ENCODE data around the gene OR51I2.

GRCh38 chr11:5486421-5486820, 37.3 kb downstream of the OR51I2 start:
- TF ChIP-seq MAX (IDR thresholded peaks at IDR 0.05) (no peak), RAD21 (IDR thresholded peaks at IDR 0.05; ENCODE audit: low read depth) (no peak), YY1 (IDR thresholded peaks at IDR 0.05; ENCODE audit: low read depth) (no peak), ZBTB7A (IDR thresholded peaks at IDR 0.05; ENCODE audit: low read depth) (no peak), TAF1 (IDR thresholded peaks at IDR 0.05; ENCODE audit: low read depth) (no peak), TEAD4 (IDR thresholded peaks at IDR 0.05) (no peak), REST (IDR thresholded peaks at IDR 0.05; ENCODE audit: low read depth) (no peak), USF1 (IDR thresholded peaks at IDR 0.05) (no peak)
